Right ventricle myocardium superior (tissue), 1 donor: ENCODE measurements around the gene FBN2. TPM values are rescaled to one million over a fixed set of nuclear protein-coding genes. Genes with fewer than 3 reads are reported as not detected.

Experiments used
- ATAC-seq: fragments of 200-7000 bp; cut with Tn5 transposase; one replicate; pipeline ENCODE4 v1.9.1; 2020; ENCODE audit warnings: mild to moderate bottlenecking; ENCODE audit not compliant: poor library complexity
- DNase-seq: peaks from one replicate; pipeline ENCODE4 v3.0.0-alpha.2; 2020
- intact Hi-C: fragments of 100-400 bp; cut with DNase I; formaldehyde crosslinking; loops from one replicate; pipeline ENCODE4 v1.11.2; 2022
- total RNA-seq: library from RNA; stranded (reverse); fragmentation: NEBNext Ultra II Directional; extraction: Animal tissue kit (Norgen Biotek cat#: 25700); gene quantifications from one replicate; pipeline ENCODE4 v1.2.1, GENCODE V29; 2021
- donor health status: DM: no; HTN: yes; CAD: no; lungs with severe emphysema.

The FBN2 gene
- total RNA-seq, 1 donor from 2014 or later: 23.5 TPM

DNA sequence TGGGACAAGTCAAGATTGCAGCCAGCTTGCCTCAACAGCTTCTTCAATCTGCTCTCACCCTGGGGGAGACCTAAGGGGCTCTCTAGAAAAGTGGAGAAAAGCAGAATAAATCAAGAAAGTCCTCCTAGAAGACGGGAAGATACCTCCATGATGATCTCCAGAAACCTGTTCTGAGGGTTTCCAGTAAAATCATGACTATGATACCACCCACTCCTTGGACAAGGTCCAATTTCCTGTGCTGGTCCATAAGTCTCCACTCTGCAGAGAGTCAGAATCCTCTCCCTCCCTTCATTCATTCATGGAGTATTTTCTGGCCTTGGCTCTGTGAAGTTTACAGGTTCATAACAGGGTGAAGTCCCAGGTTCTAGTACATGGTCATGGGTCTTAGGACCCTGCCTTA, 285.8 kb downstream of the FBN2 start:
- intact Hi-C loops: no loop called here
- no peak for ATAC-seq

DNA sequence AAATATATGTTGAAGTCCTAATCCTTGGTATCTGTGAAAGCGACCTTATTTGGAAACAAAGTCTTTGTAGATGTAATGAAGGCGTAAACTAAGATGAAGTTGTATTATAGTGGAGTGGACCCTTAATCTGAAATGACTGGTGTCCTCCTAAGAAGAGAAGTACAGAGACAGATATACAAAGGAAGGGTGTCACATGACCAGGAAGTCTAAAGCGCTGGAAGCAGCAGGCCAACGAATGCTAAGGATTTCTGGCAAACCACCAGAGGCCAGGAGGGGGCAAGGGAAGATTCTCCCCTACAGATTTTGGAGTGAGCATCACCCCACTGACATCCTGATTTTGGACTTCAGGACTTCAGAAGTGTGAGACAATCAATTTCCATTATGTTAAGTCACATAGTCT, 292.1 kb downstream of the FBN2 start:
- ATAC-seq (no peak), DNase-seq (no peak)
- intact Hi-C loops: no loop called here

More for the DNA sequence above, 285.8 kb downstream of the FBN2 start:
- no peak for DNase-seq

GRCh38 chr5:128243958-128244582, 294.0 kb downstream of the FBN2 start:
- ATAC-seq (no peak), DNase-seq (no peak)
- intact Hi-C loops: no loop called here

GRCh38 chr5:128241051-128241695, 296.9 kb downstream of the FBN2 start:
- ATAC-seq: no peak

GRCh38 chr5:128237546-128237945, 300.5 kb downstream of the FBN2 start:
- intact Hi-C loops: no loop called here
- ATAC-seq (no peak), DNase-seq (no peak)

More at GRCh38 chr5:128241051-128241695, 296.9 kb downstream of the FBN2 start:
- DNase-seq: no peak
- intact Hi-C loops: no loop called here

DNA sequence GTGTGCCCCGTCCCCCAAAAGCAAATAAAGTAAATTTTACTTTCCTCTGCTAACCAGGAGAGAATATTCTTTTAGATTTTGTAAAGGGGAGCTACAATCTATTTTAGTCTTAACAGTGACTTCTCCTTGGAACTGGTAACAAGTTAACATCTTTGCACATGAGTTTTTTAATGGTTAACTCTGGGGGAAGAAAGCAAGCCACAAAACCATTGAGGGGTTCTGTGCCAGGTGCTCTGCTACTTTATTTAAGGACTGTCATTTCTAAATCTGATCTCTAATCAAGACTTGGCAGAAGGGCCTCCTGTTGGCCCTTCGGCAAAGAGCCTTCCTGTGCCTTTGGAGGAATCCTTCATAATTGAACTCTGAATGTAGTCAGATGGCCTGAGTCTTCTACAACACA, 301.0 kb downstream of the FBN2 start:
- intact Hi-C loops: no loop called here
- ATAC-seq: no peak
- DNase-seq: no peak

DNA sequence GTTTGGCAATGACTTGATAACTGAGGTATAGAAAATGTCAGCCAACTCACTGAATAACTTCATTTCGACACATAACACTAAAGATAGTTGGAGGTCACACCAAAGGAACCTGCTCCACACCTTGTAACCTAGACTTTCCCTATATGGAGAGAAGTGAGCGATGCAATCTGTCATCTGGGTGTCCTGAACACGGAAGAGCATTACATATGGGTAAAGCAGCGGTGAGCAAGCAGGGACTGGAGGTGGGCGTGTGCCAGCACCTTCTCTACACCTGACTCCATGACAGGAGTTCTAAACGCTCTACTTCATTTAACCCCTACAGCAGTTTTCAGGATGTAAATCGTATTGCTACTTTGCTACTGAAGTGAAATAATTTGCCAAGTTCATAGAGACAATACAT, 301.7 kb downstream of the FBN2 start:
- ATAC-seq: no peak
- intact Hi-C loops: no loop called here
- DNase-seq: no peak

- no peak for DNase-seq
- ATAC-seq: no peak
- intact Hi-C loops: no loop called here
Observed at GRCh38 chr5:128234928-128235641, 303.0 kb downstream of the FBN2 start.

DNA sequence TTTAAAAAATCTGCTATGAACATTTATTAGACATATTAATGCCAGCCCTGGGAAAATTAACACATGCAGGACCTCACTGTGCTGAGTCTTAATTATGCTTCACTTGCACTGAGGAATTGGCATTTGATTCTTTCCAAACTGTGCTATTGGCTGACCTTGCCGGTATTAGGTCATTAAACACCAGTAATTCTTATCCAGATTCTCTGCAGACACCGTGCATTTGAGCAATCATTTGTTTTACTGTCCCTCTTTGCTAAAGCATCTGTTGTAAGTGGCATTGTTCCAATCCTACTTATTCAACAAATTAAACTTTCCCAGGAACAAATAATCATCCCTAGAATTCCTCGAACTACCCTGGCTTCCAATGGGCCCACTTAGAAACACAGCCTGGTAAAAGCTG, 309.5 kb downstream of the FBN2 start:
- peak; percentile 78 for ATAC-seq
- no peak for DNase-seq
- intact Hi-C loops: no loop called here

- intact Hi-C loops: no loop called here
- ATAC-seq (peak; percentile 48), DNase-seq (no peak)
Observed at GRCh38 chr5:128228008-128228407, 310.0 kb downstream of the FBN2 start.

DNA sequence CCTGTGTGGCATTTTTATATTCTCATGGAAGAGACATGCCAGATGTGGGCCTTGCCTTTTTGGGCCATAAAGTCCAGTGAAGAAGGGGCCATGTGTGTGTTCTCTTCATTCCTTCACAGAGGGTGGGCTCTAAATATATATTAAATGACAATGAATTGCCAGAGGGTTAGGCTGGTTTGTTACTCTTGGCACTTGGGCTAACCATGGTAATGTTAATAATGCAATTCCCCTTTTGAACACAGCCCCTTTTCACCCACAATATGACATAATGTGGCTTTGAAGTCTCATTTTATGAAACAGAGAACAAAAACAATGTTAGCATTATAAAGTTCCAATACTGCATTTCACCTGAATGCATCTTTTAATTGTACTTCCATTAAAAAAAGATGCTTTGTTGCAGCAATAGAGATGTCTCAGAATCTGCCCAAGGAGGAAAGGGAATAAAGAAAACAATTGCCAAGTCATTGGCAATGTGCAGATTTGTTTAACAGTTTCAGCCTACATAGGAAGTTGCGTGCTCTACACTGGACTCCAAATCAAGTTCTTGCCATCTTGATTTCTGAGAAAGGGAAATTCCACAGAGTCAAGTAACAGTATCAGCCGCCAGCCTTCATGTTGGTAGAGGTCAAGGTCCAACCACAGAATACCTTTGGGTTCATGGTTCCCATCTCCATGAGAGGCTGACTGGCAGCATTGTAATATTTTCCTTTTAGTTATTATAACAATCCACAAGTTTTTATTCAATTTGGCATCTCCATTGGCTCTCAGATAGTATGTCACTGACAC, 312.6 kb downstream of the FBN2 start:
- no peak for DNase-seq

DNA sequence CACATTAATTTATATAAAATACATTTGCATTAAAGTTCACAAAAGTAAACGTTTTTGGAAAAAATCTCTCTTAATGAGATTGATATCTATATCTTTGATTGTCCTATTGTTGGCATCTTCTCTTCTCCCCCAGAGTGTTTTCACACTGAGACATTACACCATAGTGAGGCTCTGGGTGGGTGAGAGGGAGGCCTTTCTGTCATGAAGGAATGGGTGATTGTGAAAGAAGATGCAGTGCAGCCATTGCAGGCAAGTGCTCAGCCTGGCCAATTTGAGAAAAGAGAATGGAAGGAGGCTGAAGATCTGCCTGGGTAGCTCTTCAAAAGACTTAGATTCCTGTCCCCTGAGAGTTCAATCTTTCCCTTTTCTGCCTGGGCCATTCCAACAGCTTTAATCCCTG, 313.7 kb downstream of the FBN2 start:
- DNase-seq: no peak
- no peak for ATAC-seq
- intact Hi-C loops: no loop called here

More for the DNA sequence above, 312.6 kb downstream of the FBN2 start:
- intact Hi-C loops: no loop called here
- no peak for ATAC-seq

- intact Hi-C loops: no loop called here
- DNase-seq: no peak
- ATAC-seq: no peak
Observed at GRCh38 chr5:128220841-128221240, 317.2 kb downstream of the FBN2 start.

- intact Hi-C loops: loop anchor here (10.0 kb wide), 1 partner anchor 638 kb away; no protein-coding TSS in a partner anchor
- peak; percentile 57 for DNase-seq
- ATAC-seq: peak; percentile 83
Observed at GRCh38 chr5:128216860-128217531, 321.0 kb downstream of the FBN2 start.

GRCh38 chr5:128216285-128216684, 321.8 kb downstream of the FBN2 start:
- ATAC-seq (no peak), DNase-seq (no peak)
- intact Hi-C loops: loop anchor here (10.0 kb wide), 1 partner anchor 639 kb away; no protein-coding TSS in a partner anchor

DNA sequence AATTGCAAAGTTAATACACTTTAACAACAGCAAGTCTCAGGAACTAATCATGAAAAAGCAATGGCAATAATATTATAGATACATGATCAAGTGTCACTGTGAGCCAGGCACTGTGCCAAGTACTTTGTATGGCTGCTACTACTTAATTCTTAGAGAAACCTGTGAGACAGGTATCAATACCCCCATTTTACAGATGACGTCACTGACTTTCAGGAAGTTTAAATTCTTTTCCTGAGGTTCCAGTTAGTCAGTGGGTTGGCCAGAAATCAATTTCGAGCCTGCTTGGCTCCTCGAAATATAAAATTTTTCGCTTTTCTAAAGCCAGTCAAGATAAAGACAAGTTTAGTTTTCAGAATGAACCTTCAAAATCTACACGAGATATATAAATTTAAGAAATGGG, 324.2 kb downstream of the FBN2 start:
- intact Hi-C loops: loop anchor here (2.0 to 10.0 kb wide), 2 partner anchors 285 to 641 kb away; no protein-coding TSS in a partner anchor
- DNase-seq (no peak), ATAC-seq (no peak)

GRCh38 chr5:128213340-128213739, 324.7 kb downstream of the FBN2 start:
- DNase-seq (no peak), ATAC-seq (peak; percentile 38)
- intact Hi-C loops: loop anchor here (10.0 kb wide), 1 partner anchor 641 kb away; no protein-coding TSS in a partner anchor

DNA sequence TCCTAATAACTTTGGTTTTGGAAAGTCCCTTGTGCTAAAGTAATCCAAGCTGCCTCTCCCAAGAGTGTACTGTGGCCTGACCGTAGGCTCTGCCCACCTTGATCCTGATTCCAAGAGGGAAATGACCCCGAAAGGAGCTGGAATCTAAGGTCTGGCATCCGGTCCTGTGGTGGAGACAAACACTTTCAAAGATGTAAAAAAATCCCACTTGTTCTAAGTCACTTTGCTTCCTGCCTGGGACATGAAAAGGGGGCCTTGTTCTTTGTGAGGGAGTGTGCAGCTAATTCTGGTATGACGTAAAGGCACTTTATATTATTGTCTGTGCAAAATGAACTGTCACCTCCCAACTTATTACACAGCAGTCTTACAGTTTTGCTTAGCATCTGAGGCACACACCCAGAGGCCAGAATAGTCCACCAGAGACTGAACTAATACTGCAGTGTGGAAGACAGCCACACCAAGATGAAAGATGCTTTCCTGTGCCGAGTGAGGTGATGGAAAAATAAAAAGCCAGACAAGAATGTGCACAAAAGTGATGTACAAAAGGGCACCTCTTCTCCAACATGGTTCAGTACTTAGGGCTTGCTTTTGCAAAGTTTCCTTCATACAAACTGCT, 325.7 kb downstream of the FBN2 start:
- ATAC-seq (no peak), DNase-seq (no peak)
- intact Hi-C loops: loop anchor here (10.0 kb wide), 1 partner anchor 643 kb away; no protein-coding TSS in a partner anchor
